HCT116 (cell line): Measurements from ENCODE around the gene CCDC182.

Source experiments
- CBX3 ChIP-seq: IDR thresholded peaks from 2 replicates; pipeline ENCODE4 v1.6.1; 2012; ENCODE audit warnings: low read depth
- CTCF ChIP-seq, 3 experiments: fragments of 200-600 bp in 1 of 3; sonication (generic) in 1 of 3; IDR thresholded peaks in 2 of 3; conservative IDR thresholded peaks in 1 of 3; 2 replicates each; pipeline ENCODE4 v1.5.1; 2012 to 2017; ENCODE audit warnings: low read depth in 2 of 3, low read length in 2 of 3, antibody characterized with exemption in 1 of 3, borderline replicate concordance in 1 of 3, control low read depth in 1 of 3, mild to moderate bottlenecking in 1 of 3, mixed read lengths in 1 of 3, mixed run types in 1 of 3, moderate library complexity in 1 of 3; ENCODE audit not compliant: insufficient read depth in 1 of 3
- ELF1 ChIP-seq: IDR thresholded peaks from 2 replicates; pipeline ENCODE4 v1.6.1; 2012; ENCODE audit warnings: low read depth, borderline replicate concordance
- EZH2phosphoT487 ChIP-seq: fragments of 200-600 bp; IDR thresholded peaks from 2 replicates; pipeline ENCODE4 v1.6.1; 2018; ENCODE audit warnings: antibody characterized with exemption, borderline replicate concordance
- POLR2A ChIP-seq: IDR thresholded peaks from 2 replicates; pipeline ENCODE4 v1.7.0; 2011; ENCODE audit warnings: borderline replicate concordance; ENCODE audit not compliant: insufficient read depth, insufficient read length; ENCODE audit errors: extremely low read depth
- POLR2AphosphoS5 ChIP-seq: IDR thresholded peaks from 2 replicates; pipeline ENCODE4 v1.6.1; 2011; ENCODE audit warnings: mild to moderate bottlenecking, low read depth, low read length, moderate library complexity
- TCF7L2 ChIP-seq: IDR thresholded peaks from 2 replicates; pipeline ENCODE4 v1.7.0; 2011; ENCODE audit warnings: borderline replicate concordance, inconsistent platforms; ENCODE audit not compliant: insufficient read depth, insufficient read length; ENCODE audit errors: extremely low read depth
- ZBTB33 ChIP-seq: IDR thresholded peaks from 2 replicates; pipeline ENCODE4 v1.6.1; 2011; ENCODE audit warnings: mild to moderate bottlenecking, low read length, moderate library complexity; ENCODE audit not compliant: insufficient replicate concordance; ENCODE audit errors: extremely low read depth

GRCh38 chr17:57782647-57783337, 37.7 kb upstream of the CCDC182 start:
- TF ChIP-seq CTCF (IDR thresholded peaks at IDR 0.05 in 2 of 3, conservative IDR thresholded peaks at IDR 0.05 in 1 of 3; ENCODE audit: borderline replicate concordance in 1 of 3, insufficient read depth in 1 of 3, low read depth in 2 of 3, low read length in 2 of 3): no peak
- no peak for TF ChIP-seq POLR2A
- TF ChIP-seq POLR2AphosphoS5: no peak
- no peak for TF ChIP-seq ELF1
- no peak for TF ChIP-seq EZH2phosphoT487
- TF ChIP-seq CBX3: no peak
- no peak for TF ChIP-seq ZBTB33
- TF ChIP-seq TCF7L2: no peak
